Osteoblast (primary cell): ENCODE data around the gene RBBP8. TPM values are rescaled to one million over a fixed set of nuclear protein-coding genes. Genes with fewer than 3 reads are reported as not detected.
A peak's percentile ranks its signal among the peaks of the same experiment; 100 is the strongest.

Experiments
- DNase-seq: peaks from one replicate; pipeline ENCODE4 v3.0.0; 2011; ENCODE audit warnings: low spot score, mixed read lengths; ENCODE audit not compliant: insufficient read length; ENCODE audit errors: missing footprints
- H2AFZ ChIP-seq: 2 replicates; pipeline ENCODE4 v1.6.0; 2011; ENCODE audit warnings: mild to moderate bottlenecking, low read length
- H3K27ac ChIP-seq: 2 replicates; pipeline ENCODE4 v1.5.1; 2011; ENCODE audit warnings: mild to moderate bottlenecking, low read depth, low read length, moderate library complexity
- H3K27me3 ChIP-seq: 2 replicates; pipeline ENCODE4 v1.6.0; 2012; ENCODE audit warnings: mild to moderate bottlenecking, control low read depth, inconsistent platforms, low read length, moderate library complexity; ENCODE audit not compliant: insufficient read depth
- H3K36me3 ChIP-seq: 2 replicates; pipeline ENCODE4 v1.5.1; 2011; ENCODE audit warnings: mild to moderate bottlenecking, low read length, control low read depth, moderate library complexity; ENCODE audit not compliant: insufficient read depth
- H3K4me1 ChIP-seq: 2 replicates; pipeline ENCODE4 v1.5.1; 2011; ENCODE audit warnings: mild to moderate bottlenecking, low read length, control low read depth, moderate library complexity; ENCODE audit not compliant: insufficient read depth
- H3K4me2 ChIP-seq: 2 replicates; pipeline ENCODE4 v1.6.0; 2011; ENCODE audit warnings: mild to moderate bottlenecking, low read length; ENCODE audit not compliant: insufficient read depth
- H3K4me3 ChIP-seq: fragments of 200-600 bp; sonication (generic); 3 replicates; pipeline ENCODE4 v1.5.1; 2012; ENCODE audit warnings: mild to moderate bottlenecking, low read length, inconsistent platforms; ENCODE audit not compliant: insufficient read depth
- H3K79me2 ChIP-seq: 2 replicates; pipeline ENCODE4 v1.6.0; 2012; ENCODE audit warnings: mild to moderate bottlenecking, low read length, control low read depth, inconsistent platforms; ENCODE audit not compliant: insufficient read depth
- H3K9me3 ChIP-seq: 2 replicates; pipeline ENCODE4 v1.5.1; 2011; ENCODE audit warnings: low read depth, low read length, control low read depth
- H4K20me1 ChIP-seq: 2 replicates; pipeline ENCODE4 v1.6.0; 2012; ENCODE audit warnings: mild to moderate bottlenecking, low read length, control low read depth; ENCODE audit not compliant: insufficient read depth
- CTCF ChIP-seq: IDR thresholded peaks from 2 replicates; pipeline ENCODE4 v1.5.1; 2011; ENCODE audit warnings: mild to moderate bottlenecking, low read depth, low read length, moderate library complexity; ENCODE audit errors: extremely low read depth
- total RNA-seq: library from RNA; depleted of rRNA; stranded (reverse); fragments of >200 nt; gene quantifications from 2 replicates; pipeline ENCODE4 v1.2.3, GENCODE V29; 2012

The RBBP8 gene
- total RNA-seq, 1 donor, result 40.2 TPM

- no peaks in the 10 kb centered on the region for H3K36me3 ChIP-seq
- peak overlapping the region; percentile 39 for H2AFZ ChIP-seq
- no peaks in the 10 kb centered on the region for H3K9me3 ChIP-seq
- H3K27me3 ChIP-seq, result no peaks in the 10 kb centered on the region
- TF ChIP-seq CTCF, result no peak
- no peak overlapping the region for H3K27ac ChIP-seq
- no peak for DNase-seq
- no peaks in the 10 kb centered on the region for H3K79me2 ChIP-seq
- no peak overlapping the region for H3K4me3 ChIP-seq
- H3K4me2 ChIP-seq, result no peak overlapping the region
- H3K4me1 ChIP-seq, result peaks cover 14% of the 10 kb centered on the region
- no peaks in the 10 kb centered on the region for H4K20me1 ChIP-seq
Measured at GRCh38 chr18:22975508-22975907, 42.4 kb downstream of the RBBP8 start.

GRCh38 chr18:22977847-22978701 lies 44.9 kb downstream of the RBBP8 start:
- H3K27ac ChIP-seq, result peak overlapping the region; percentile 95
- peak overlapping the region; percentile 59 for H3K4me3 ChIP-seq
- TF ChIP-seq CTCF, result no peak
- no peaks in the 10 kb centered on the region for H3K9me3 ChIP-seq
- H2AFZ ChIP-seq, result peak overlapping the region; percentile 82
- no peaks in the 10 kb centered on the region for H3K27me3 ChIP-seq
- peak; percentile 86 for DNase-seq
- peaks cover 11% of the 10 kb centered on the region for H3K4me1 ChIP-seq
- no peaks in the 10 kb centered on the region for H3K79me2 ChIP-seq
- no peaks in the 10 kb centered on the region for H4K20me1 ChIP-seq
- H3K4me2 ChIP-seq, result peak overlapping the region; percentile 83
- peaks cover 5% of the 10 kb centered on the region for H3K36me3 ChIP-seq

GRCh38 chr18:22980394-22980793 lies 47.3 kb downstream of the RBBP8 start:
- H3K27ac ChIP-seq, result no peak overlapping the region
- H4K20me1 ChIP-seq, result no peaks in the 10 kb centered on the region
- peaks cover 5% of the 10 kb centered on the region for H3K36me3 ChIP-seq
- DNase-seq, result no peak
- H3K4me1 ChIP-seq, result peaks cover 11% of the 10 kb centered on the region
- TF ChIP-seq CTCF, result no peak
- H3K9me3 ChIP-seq, result no peaks in the 10 kb centered on the region
- H3K79me2 ChIP-seq, result no peaks in the 10 kb centered on the region
- H2AFZ ChIP-seq, result no peak overlapping the region
- H3K4me2 ChIP-seq, result no peak overlapping the region
- H3K4me3 ChIP-seq, result no peak overlapping the region
- H3K27me3 ChIP-seq, result no peaks in the 10 kb centered on the region

GRCh38 chr18:22981274-22982133 lies 48.4 kb downstream of the RBBP8 start:
- Histone ChIP-seq H3K9me3 (no peaks in the 10 kb centered on the region), H3K79me2 (no peaks in the 10 kb centered on the region), H4K20me1 (no peaks in the 10 kb centered on the region), H3K4me2 (no peak overlapping the region), H2AFZ (no peak overlapping the region), H3K27ac (no peak overlapping the region), H3K27me3 (no peaks in the 10 kb centered on the region), H3K4me1 (peaks cover 11% of the 10 kb centered on the region), H3K4me3 (no peak overlapping the region), H3K36me3 (peaks cover 5% of the 10 kb centered on the region)
- no peak for TF ChIP-seq CTCF
- no peak for DNase-seq
